Glomerular visceral epithelial cell (primary cell): ENCODE measurements around the gene ZNF814.
"Not testable (repeated sequence)": the region's sequence is repeated elsewhere in the genome, so short reads cannot be mapped to it uniquely, and the experiment has no call there.

Experiments
- DNase-seq: peaks from one replicate; pipeline ENCODE4 v3.0.0-alpha.2; 2016; ENCODE audit errors: extremely low spot score

Gene ZNF814

GRCh38 chr19:57888560-57889231 lies at the start of gene ZNF814:
ZNF814 (minus strand) TSS chr19:57889037; CDS start chr19:57888802, 235 bp downstream.
- no peak for DNase-seq

DNA sequence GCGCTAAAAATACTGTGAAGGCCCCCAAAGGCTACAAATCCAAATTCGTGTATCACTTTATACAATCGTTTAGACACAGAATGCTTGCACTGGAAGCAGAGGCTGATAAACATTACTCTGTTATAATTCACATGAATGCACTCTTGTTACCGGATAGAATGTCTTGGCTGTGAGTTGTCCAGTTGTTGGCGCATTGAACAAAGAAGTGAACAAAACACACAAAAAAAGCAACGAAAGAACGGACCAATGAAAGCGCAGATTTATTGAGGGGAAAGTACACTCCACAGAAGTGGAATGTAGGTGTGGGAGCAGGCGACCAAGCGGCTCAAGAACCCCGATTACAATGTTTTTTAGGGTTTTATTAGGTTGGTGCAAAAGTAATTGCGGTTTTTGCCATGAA lies 46.9 kb upstream of the ZNF814 start:
- no peak for DNase-seq

GRCh38 chr19:57934820-57935665 lies 46.2 kb upstream of the ZNF814 start, which contains the start of gene ZNF418:
ZNF418 (minus strand) TSS chr19:57935402; CDS start chr19:57933822, 1,580 bp downstream.
- DNase-seq: peak; percentile 52

- no peak for DNase-seq
These were observed 38.8 kb upstream of the ZNF814 start for GRCh38 chr19:57927587-57927986.

- DNase-seq: peak; percentile 92
These were observed 27.5 kb upstream of the ZNF814 start, which contains the start of gene ZNF417 for GRCh38 chr19:57916168-57916995. ZNF417 (minus strand) TSS chr19:57916592; CDS start chr19:57916411, 181 bp downstream.

- DNase-seq: no peak
These were observed 25.7 kb upstream of the ZNF814 start for GRCh38 chr19:57914531-57914930.

- DNase-seq: no peak
These were observed 18.6 kb upstream of the ZNF814 start for GRCh38 chr19:57907394-57907793.

DNA sequence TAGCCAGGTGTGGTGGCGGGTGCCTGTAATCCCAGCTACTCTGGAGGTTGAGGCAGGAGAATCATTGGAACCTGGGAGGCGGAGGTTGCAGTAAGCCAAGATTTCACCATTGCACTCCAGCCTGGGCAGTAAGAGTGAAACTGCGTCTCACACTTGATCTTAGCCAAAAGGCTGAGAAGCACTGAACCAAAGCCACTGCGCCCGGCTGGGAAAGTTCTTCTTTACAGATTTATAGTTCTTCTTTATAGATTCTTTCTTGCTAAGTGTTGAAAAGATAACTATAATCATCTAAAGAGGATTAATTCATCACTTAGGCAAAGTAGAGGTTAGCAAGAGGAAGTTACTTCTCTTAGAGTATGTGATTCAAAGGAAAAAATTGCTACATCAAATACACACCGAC lies 16.4 kb upstream of the ZNF814 start:
- DNase-seq: no peak

DNA sequence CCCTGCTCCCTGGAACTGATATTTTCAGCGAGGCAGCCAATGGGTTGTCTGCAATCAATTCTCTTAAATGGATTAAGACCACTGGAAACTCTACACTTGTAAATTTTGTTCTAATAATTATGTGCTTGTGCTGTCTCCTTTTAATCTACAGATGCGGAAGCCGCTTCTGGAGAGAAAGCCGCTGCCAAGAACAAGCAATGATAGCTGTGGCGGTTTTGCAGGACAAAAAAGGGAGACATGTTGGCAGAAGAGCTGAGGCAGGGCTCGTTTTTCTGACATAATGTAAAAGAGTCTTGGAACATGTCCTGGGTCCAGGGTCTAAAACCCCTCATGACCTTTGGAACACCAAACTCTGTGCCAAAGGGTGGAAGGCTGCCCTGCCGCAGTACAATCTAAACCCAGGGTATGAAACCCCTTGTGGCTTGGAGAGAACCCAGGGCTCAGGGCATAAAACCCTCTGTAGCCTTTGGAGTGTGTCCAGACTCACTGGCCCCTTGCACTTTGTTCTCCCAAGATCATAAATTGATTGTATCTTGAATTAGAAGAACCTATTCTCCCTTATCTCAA lies 14.9 kb upstream of the ZNF814 start:
- no peak for DNase-seq

DNA sequence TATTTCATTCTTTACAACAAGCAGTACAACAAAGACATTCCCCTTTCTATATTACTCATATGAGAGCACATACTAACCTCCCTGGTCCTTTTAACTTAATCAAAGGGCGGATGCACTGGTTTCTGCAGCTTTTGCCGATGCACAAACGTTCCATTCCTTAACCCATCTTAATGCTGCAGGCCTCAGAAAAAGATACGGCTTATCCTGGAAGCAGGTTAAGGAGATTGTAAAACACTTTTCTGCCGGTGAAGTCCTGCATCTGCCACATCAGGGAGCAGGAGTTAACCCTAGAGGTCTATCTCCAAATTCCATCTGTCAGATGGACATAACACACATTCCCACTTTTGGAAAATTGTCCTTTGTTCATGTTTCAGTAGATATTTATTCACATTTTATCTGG lies 11.5 kb upstream of the ZNF814 start:
- no peak for DNase-seq

GRCh38 chr19:57890706-57891105 lies 1.9 kb upstream of the ZNF814 start:
- peak; percentile 81 for DNase-seq

DNA sequence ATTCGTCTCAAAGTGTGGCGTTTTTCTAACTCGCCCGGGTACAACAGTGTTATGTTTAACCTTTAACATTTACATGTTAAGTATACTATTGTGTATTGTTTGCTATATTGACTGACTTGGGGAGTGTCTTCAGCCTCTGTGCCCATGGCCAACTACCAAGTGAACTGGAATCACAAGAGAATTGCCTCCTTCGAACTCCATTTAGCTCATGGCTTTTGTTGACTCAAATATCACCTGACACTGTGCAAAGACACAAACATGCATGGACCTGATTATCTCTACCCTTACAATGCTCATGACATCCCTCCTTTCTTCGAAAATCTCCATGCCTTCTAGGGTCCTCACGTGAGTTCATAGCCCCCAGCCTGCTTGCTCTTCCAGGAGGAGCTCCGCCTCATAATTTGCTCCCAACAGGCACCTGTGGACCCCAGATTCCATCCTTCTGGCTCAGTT lies 704 bp downstream of the ZNF814 start:
- DNase-seq: no peak

DNA sequence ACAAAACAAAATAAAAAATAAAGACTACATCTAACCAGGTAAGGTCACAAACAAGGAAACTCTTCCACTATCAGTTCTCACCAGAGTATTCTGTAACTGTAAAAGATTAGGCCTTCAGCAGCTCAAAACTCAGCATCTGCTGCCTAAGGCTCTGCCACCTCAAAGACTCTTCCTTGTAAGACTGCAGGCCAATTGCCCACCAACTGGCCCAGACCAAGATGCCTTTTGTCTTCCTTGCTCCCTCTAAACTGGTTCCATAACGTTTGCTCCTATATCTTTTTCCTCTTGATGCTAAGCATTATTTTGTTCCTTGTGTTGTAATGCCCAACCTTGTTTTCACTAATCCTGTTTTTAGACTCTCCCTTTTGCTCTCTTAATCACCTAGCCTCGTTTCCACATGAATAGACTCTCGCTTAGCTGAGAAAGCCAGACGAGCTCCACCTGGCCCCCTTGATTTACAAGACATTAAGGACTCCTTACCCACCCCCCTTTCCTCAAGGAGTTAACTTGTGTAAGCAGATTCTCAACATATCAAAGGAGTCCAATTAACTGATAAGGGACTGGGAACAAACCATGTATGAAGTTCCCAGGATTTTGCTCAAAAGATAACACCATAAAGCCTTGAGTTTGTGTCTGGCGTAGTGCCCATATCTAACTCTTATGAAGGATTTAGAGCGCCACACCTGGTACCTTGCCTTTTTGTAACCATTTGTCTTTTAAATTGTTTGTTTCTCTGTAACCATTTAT lies 1.5 kb downstream of the ZNF814 start:
- no peak for DNase-seq

- no peak for DNase-seq
These were observed 2.8 kb downstream of the ZNF814 start for GRCh38 chr19:57886046-57886445.

DNA sequence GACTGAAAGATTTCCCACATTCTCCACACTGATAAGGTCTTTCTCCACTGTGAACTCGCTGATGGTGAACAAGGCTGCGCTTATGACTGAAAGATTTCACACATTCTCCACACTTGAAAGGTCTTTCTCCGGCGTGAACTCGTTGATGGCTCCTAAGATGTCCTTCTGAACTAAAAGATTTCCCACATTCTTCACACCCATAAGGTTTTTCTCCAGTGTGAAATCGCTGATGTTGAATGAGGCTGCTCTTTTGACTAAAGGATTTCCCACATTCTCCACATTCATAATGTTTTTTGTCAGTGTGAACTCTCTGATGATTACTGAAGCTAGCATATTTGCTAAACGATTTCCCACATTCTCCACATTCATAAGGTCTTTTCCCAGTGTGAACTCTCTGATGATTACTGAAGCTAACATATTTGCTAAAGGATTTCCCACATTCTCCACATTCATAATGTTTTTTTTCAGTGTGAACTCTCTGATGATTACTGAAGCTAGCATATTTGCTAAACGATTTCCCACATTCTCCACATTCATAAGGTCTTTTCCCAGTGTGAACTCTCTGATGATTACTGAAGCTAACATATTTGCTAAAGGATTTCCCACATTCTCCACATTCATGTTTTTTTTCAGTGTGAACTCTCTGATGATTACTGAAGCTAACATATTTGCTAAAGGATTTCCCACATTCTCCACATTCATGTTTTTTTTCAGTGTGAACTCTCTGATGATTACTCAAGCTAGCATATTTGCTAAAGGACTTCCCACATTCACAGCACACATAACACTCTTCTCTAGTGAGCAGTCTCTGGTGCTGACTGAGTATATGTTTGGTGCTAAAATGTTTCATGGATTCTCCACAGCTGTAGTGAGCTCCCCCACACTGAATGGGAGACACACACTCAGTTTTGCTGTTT lies 14.7 kb downstream of the ZNF814 start:
- not testable (repeated sequence) for DNase-seq

GRCh38 chr19:57872450-57872849 lies 16.4 kb downstream of the ZNF814 start:
- no peak for DNase-seq

DNA sequence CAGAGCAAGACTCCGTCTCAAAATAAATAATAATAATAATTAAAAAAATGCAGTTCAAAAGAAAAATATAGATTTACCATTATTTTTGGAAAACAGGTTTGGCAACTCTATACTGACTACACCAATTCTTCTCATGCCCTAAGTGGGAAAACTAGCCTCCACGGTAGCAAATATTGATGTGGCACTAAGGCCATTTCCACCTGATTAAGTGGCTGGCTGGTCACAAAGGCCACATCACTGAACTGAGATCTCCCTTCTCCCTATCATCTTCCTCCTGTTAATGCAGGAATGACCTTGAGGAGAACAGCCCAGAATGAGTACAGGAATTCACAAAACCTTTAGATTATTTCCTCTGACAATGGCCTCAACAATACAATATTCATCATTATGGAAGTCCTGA lies 18.6 kb downstream of the ZNF814 start:
- no peak for DNase-seq

- DNase-seq: not testable (repeated sequence)
These were observed 19.2 kb downstream of the ZNF814 start for GRCh38 chr19:57869655-57870054.

DNA sequence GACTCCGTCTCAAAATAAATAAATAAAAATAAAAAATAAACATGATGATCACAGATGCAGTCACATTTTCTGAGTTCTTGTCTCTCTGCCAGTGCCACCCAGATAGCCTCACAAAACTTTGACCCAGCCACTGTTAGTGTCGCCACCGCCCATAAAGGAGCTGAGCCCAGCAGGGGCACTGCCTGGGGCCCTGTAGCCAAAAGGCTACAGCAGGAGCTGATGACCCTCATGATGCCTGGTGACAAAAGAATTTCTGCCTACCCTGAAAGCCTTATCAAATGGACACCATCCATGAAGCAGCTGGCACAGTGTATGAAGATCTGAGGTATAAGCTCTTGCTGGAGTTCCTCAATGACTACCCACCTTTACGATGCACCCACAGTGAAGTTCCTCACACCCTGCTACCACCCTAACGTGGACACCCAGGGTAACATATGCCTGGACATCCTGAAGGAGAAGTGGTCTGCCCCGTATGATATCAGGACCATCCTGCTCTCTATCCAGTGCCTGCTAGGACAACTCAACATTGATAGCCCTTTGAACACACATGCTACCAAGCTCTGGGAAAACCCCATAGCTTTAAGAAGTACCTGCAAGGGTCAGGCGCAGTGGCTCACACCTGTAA lies 20.9 kb downstream of the ZNF814 start:
- DNase-seq: no peak
